Loucy (cell line): ENCODE results near the gene TGFB1I1.

Source experiments
- EZH2phosphoT487 ChIP-seq: fragments of 200-600 bp; IDR thresholded peaks from 2 replicates; pipeline ENCODE4 v1.6.1; 2018; ENCODE audit warnings: antibody characterized with exemption, mild to moderate bottlenecking, moderate library complexity, borderline replicate concordance
- TF ChIP-seq, protein P1 (sequence below): fragments of 200-600 bp; sonication (generic); conservative IDR thresholded peaks from 2 replicates; pipeline ENCODE4 v1.5.1; 2014; ENCODE audit warnings: mild to moderate bottlenecking, antibody characterized with exemption, low read length

DNA sequence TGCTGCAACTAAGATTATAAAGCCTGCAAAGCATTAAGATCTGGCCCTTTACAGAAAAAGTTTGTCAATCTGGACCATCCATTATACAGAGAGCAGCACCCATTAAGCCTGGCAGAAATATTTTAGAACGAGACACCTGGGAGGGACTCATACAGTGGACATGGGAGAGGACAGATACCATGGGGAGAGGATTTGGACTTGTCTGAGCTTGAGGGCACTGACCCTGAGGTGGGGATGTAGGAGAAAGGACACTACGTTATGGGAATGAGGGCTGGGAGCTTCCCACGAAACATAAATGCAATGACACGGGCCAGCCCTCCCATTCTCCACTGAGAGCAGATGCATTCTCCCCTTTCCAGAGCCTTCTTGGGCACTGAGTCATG lies 30.0 kb downstream of the TGFB1I1 start:
- TF ChIP-seq, protein P1, sequence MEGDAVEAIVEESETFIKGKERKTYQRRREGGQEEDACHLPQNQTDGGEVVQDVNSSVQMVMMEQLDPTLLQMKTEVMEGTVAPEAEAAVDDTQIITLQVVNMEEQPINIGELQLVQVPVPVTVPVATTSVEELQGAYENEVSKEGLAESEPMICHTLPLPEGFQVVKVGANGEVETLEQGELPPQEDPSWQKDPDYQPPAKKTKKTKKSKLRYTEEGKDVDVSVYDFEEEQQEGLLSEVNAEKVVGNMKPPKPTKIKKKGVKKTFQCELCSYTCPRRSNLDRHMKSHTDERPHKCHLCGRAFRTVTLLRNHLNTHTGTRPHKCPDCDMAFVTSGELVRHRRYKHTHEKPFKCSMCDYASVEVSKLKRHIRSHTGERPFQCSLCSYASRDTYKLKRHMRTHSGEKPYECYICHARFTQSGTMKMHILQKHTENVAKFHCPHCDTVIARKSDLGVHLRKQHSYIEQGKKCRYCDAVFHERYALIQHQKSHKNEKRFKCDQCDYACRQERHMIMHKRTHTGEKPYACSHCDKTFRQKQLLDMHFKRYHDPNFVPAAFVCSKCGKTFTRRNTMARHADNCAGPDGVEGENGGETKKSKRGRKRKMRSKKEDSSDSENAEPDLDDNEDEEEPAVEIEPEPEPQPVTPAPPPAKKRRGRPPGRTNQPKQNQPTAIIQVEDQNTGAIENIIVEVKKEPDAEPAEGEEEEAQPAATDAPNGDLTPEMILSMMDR: no peak
- TF ChIP-seq EZH2phosphoT487: no peak
